HL-60 (cell line): ENCODE results near the gene CCL4.
"Not testable (repeated sequence)": the region's sequence is repeated elsewhere in the genome, so short reads cannot be mapped to it uniquely, and the experiment has no call there.

Experiments
- DNase-seq, 2 experiments: peaks; one replicate each; pipeline ENCODE4 v3.0.0-alpha.2; 2010 to 2020; ENCODE audit warnings: low read depth in 1 of 2, low spot score in 1 of 2
- H3K27ac ChIP-seq: fragments of 250-450 bp; sonication (Bioruptor Pico); replicated peaks from 2 replicates; pipeline ENCODE4 v1.5.1; 2020; ENCODE audit warnings: mild to moderate bottlenecking, moderate library complexity
- H3K27me3 ChIP-seq: fragments of 250-450 bp; sonication (Bioruptor Pico); 2 replicates; pipeline ENCODE4 v1.5.1; 2021; ENCODE audit warnings: mild to moderate bottlenecking, moderate library complexity; ENCODE audit not compliant: insufficient read depth, poor library complexity, severe bottlenecking
- H3K4me3 ChIP-seq: replicated peaks from 2 replicates; pipeline ENCODE4 v1.5.1; 2011; ENCODE audit warnings: mild to moderate bottlenecking, control low read depth, low read length; ENCODE audit not compliant: insufficient read depth
- GABPA ChIP-seq: IDR thresholded peaks from 2 replicates; pipeline ENCODE4 v1.6.1; 2012; ENCODE audit warnings: low read depth
- POLR2AphosphoS5 ChIP-seq: IDR thresholded peaks from 2 replicates; pipeline ENCODE4 v1.6.1; 2012; ENCODE audit warnings: low read depth
- SPI1 ChIP-seq: IDR thresholded peaks from 2 replicates; pipeline ENCODE4 v1.6.1; 2012; ENCODE audit warnings: low read depth, mild to moderate bottlenecking, borderline replicate concordance
- TF ChIP-seq, protein P1 (sequence below): IDR thresholded peaks from one replicate; pipeline ENCODE4 v1.5.1; 2011; ENCODE audit warnings: low read length, control low read depth, inconsistent platforms; ENCODE audit not compliant: insufficient read depth
- TF ChIP-seq, protein P2 (sequence below): IDR thresholded peaks from 2 replicates; pipeline ENCODE4 v1.6.1; 2012; ENCODE audit warnings: low read depth; ENCODE audit not compliant: insufficient replicate concordance

CCL4 gene

DNA sequence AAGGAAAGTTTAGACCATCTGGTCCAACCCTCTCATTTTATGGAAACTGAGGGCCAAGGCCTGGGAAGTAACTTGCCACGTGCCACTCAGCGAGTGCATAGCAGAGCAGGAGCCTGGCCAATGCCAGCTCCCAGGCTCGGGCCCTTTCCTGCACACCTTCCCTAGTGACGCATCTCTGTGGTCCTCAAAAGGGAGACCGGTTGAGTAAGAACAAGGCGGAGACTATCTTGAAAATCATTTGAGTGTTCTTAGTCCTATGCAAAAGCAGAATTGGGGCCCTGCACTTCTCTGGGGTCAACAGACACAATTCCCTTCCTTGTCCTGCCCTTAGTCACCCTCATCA is 2.8 kb downstream of the CCL4 start:
- TF ChIP-seq, protein P1, sequence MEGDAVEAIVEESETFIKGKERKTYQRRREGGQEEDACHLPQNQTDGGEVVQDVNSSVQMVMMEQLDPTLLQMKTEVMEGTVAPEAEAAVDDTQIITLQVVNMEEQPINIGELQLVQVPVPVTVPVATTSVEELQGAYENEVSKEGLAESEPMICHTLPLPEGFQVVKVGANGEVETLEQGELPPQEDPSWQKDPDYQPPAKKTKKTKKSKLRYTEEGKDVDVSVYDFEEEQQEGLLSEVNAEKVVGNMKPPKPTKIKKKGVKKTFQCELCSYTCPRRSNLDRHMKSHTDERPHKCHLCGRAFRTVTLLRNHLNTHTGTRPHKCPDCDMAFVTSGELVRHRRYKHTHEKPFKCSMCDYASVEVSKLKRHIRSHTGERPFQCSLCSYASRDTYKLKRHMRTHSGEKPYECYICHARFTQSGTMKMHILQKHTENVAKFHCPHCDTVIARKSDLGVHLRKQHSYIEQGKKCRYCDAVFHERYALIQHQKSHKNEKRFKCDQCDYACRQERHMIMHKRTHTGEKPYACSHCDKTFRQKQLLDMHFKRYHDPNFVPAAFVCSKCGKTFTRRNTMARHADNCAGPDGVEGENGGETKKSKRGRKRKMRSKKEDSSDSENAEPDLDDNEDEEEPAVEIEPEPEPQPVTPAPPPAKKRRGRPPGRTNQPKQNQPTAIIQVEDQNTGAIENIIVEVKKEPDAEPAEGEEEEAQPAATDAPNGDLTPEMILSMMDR: no peak
- TF ChIP-seq, protein P2, sequence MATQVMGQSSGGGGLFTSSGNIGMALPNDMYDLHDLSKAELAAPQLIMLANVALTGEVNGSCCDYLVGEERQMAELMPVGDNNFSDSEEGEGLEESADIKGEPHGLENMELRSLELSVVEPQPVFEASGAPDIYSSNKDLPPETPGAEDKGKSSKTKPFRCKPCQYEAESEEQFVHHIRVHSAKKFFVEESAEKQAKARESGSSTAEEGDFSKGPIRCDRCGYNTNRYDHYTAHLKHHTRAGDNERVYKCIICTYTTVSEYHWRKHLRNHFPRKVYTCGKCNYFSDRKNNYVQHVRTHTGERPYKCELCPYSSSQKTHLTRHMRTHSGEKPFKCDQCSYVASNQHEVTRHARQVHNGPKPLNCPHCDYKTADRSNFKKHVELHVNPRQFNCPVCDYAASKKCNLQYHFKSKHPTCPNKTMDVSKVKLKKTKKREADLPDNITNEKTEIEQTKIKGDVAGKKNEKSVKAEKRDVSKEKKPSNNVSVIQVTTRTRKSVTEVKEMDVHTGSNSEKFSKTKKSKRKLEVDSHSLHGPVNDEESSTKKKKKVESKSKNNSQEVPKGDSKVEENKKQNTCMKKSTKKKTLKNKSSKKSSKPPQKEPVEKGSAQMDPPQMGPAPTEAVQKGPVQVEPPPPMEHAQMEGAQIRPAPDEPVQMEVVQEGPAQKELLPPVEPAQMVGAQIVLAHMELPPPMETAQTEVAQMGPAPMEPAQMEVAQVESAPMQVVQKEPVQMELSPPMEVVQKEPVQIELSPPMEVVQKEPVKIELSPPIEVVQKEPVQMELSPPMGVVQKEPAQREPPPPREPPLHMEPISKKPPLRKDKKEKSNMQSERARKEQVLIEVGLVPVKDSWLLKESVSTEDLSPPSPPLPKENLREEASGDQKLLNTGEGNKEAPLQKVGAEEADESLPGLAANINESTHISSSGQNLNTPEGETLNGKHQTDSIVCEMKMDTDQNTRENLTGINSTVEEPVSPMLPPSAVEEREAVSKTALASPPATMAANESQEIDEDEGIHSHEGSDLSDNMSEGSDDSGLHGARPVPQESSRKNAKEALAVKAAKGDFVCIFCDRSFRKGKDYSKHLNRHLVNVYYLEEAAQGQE: no peak
- TF ChIP-seq SPI1 (no peak), POLR2AphosphoS5 (no peak), GABPA (no peak)
- Histone ChIP-seq H3K27me3 (no peaks in the 10 kb centered on the region), H3K4me3 (no peak overlapping the region), H3K27ac (peak overlapping the region; percentile 15; the same call in 1 of the 2 replicates)
- no peak for DNase-seq

DNA sequence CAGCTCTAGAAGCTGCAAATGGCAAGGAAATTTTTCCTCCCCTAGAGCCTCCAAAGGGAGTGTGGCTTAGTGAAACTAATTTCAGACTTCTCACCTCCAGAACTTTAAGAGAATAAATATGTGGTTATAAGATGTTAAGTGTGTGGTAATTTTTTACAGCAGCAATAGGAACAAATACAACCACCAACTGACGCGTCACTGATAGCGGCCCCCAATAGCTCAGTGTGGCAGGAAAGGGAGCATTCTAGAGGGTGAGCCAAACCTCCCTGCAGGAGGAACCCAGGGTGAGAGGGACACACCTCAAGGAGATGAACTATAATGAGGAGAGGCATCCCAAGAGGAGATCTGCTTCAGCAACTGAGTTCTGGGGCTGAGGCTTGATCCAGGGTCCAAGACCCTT is 4.0 kb downstream of the CCL4 start:
- TF ChIP-seq, protein P1: no peak
- TF ChIP-seq POLR2AphosphoS5 (no peak), GABPA (no peak), SPI1 (no peak)
- TF ChIP-seq, protein P2: no peak
- no peak for DNase-seq
- no peaks in the 10 kb centered on the region for H3K27me3 ChIP-seq
- H3K4me3 ChIP-seq: no peak overlapping the region
- peak overlapping the region; percentile 60 for H3K27ac ChIP-seq

DNA sequence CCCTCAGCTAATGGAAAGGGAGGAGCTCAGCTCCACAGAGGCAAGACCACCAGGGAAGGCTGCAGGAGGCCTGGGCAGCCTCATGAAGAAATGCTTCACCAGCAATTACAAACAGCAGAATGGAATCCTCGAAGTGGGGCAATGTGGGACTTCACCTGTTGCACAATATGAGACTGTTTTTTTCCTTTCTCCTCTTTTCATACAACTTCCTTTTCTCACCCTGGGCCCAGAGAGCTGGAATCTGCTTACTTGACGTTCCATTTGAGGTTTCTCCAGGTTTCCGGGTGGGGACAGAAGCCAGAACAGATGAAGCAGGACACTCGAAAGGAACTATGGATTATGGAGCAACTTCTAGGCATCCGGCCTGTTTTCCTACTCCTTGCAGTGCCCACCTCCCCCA is 4.6 kb downstream of the CCL4 start:
- DNase-seq: peak; percentile 67 to 69
- H3K27ac ChIP-seq: peak overlapping the region; percentile 60
- not testable (repeated sequence) for H3K27me3 ChIP-seq, H3K4me3 ChIP-seq

DNA sequence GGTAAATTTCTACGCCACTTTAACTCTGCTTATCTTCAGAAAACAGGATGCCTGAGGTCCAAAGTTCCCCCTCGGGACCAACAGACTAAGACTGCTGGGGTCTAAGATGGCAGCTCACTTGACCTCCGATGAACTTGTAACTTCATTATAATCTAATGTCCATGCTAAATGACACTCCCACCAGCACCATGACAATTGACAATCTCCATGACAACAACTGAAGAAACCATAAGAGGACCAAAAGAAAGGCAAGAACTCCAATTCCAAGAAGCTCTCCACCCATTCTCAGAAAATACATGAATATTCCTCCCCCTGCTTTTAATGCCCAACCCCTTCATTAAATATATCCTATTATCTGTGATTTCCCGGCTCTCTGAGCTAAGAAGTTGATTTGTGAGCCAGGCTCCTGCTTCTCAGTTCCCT is 7.5 kb downstream of the CCL4 start:
- Histone ChIP-seq H3K27ac (no peak overlapping the region), H3K4me3 (no peak overlapping the region), H3K27me3 (no peaks in the 10 kb centered on the region)
- TF ChIP-seq, protein P1: no peak
- TF ChIP-seq GABPA: no peak
- no peak for TF ChIP-seq POLR2AphosphoS5
- no peak for DNase-seq
